ENCODE measurements around the gene SEMA5A. TPM values are rescaled to one million over a fixed set of nuclear protein-coding genes. Genes with fewer than 3 reads are reported as not detected.

The SEMA5A gene
- total and polyA plus RNA-seq, 2 of the 8 experiments (the other 6 are each of a cell fraction or from before 2014, with no cell fraction given), result 5.3 to 8.9 TPM

- FAIRE-seq, result no peak
- WGBS, 2 experiments (ENCODE audit: extremely low coverage in 1 of 2, insufficient coverage in 1 of 2, insufficient read length in 1 of 2, insufficient replicate concordance in 2 of 2, low coverage in 1 of 2, low lambda C conversion rate in 2 of 2, missing lambda C conversion rate in 1 of 2), result 84% methylated on average over 2 of the region's 2 CpGs; no CpG with 5 or more reads in 1 of the 2 experiments
- TF ChIP-seq RXRA (IDR thresholded peaks at IDR 0.05; ENCODE audit: insufficient read depth, low read depth, low read length) (no peak), CREB1 (IDR thresholded peaks at IDR 0.05) (no peak), CTCF (IDR thresholded peaks at IDR 0.05; ENCODE audit: control extremely low read depth in 1 of 3, insufficient read depth in 1 of 3, low read depth in 1 of 3, low read length in 3 of 3) (no peak)
Observed at GRCh38 chr5:9529513-9529912, 16.4 kb downstream of the SEMA5A start.

More at GRCh38 chr5:9529513-9529912, 16.4 kb downstream of the SEMA5A start:
- DNase-seq (ENCODE audit: low read depth in 1 of 2, low spot score in 2 of 2), result no peak
- H4K91ac ChIP-seq (replicated peaks; ENCODE audit: insufficient read length, low read length), result no peak overlapping the region
- no peak overlapping the region for H3K9ac ChIP-seq (replicated peaks in 1 of 4; ENCODE audit: extremely low read depth in 1 of 4, low read depth in 3 of 4, low read length in 3 of 4)
- H3K56ac ChIP-seq (replicated peaks; ENCODE audit: insufficient read length, low read depth, low read length), result no peak overlapping the region
- no peak overlapping the region for H4K8ac ChIP-seq (ENCODE audit: extremely low read depth, insufficient read depth, low read length)
- no peak overlapping the region for H3K4ac ChIP-seq (replicated peaks; ENCODE audit: insufficient read length, low read depth, low read length)
- no peak overlapping the region for H3K14ac ChIP-seq (ENCODE audit: insufficient read length)
- H4K5ac ChIP-seq (ENCODE audit: insufficient read length, low read depth, low read length), result no peak overlapping the region
- H3K36me3 ChIP-seq (ENCODE audit: control insufficient read depth in 2 of 4, insufficient read depth in 4 of 4, low read length in 3 of 4), result no peaks in the 10 kb centered on the region
- H3K23ac ChIP-seq (ENCODE audit: insufficient read length), result no peak overlapping the region
- no peaks in the 10 kb centered on the region for H3K9me3 ChIP-seq (ENCODE audit: insufficient read depth in 2 of 2, low read depth in 1 of 2, low read length in 1 of 2)
- no peak overlapping the region for H3K4me2 ChIP-seq (ENCODE audit: insufficient read depth in 1 of 2, low read depth in 2 of 2, low read length in 2 of 2)
- no peak overlapping the region for H2AK5ac ChIP-seq (ENCODE audit: low read depth, low read length)
- H2BK20ac ChIP-seq (ENCODE audit: low read length), result no peak overlapping the region
- H3K79me1 ChIP-seq (ENCODE audit: low read depth, low read length), result no peaks in the 10 kb centered on the region
- no peak overlapping the region for H2BK15ac ChIP-seq (ENCODE audit: low read length)
- no peak overlapping the region for H3K27ac ChIP-seq (ENCODE audit: low read depth, low read length)
- no peak overlapping the region for H3K4me3 ChIP-seq (ENCODE audit: extremely low read depth in 1 of 4, insufficient read depth in 2 of 4, low read depth in 3 of 4, low read length in 4 of 4)
- H2BK5ac ChIP-seq (ENCODE audit: low read depth, low read length), result no peak overlapping the region
- ChIA-PET POLR2A (ENCODE audit: partially characterized antibody) (no interaction called here), CTCF (ENCODE audit: partially characterized antibody) (interaction anchor here (1.7 kb wide), 1 partner anchor 15 kb away, joined by 5 read pairs; no protein-coding TSS in a partner anchor)
- no peaks in the 10 kb centered on the region for H3K23me2 ChIP-seq (ENCODE audit: low read depth, low read length)
- peaks cover 0 to 1% of the 10 kb centered on the region in 2 experiments for H4K20me1 ChIP-seq (replicated peaks in 1 of 2; ENCODE audit: control insufficient read depth in 1 of 2, insufficient read depth in 2 of 2, low read length in 2 of 2)
- H3K4me1 ChIP-seq (replicated peaks in 1 of 4; ENCODE audit: control insufficient read depth in 3 of 4, insufficient read depth in 4 of 4, low read length in 3 of 4), result peaks cover 0 to 3% (median 0%) of the 10 kb centered on the region in 4 experiments; a peak in 2 of 7 replicates
- H2BK12ac ChIP-seq (ENCODE audit: low read depth, low read length), result no peak overlapping the region
- H3K18ac ChIP-seq (ENCODE audit: extremely low read depth, low read length), result no peak overlapping the region
- H3K27me3 ChIP-seq (replicated peaks in 1 of 4; ENCODE audit: control insufficient read depth in 3 of 4, extremely low read depth in 1 of 4, insufficient read depth in 3 of 4, low read length in 3 of 4), result no peaks in the 10 kb centered on the region
- H2AFZ ChIP-seq (ENCODE audit: low read length), result no peak overlapping the region
- H3K79me2 ChIP-seq (ENCODE audit: control insufficient read depth in 1 of 2, insufficient read depth in 2 of 2, low read length in 2 of 2), result no peaks in the 10 kb centered on the region
- H2BK120ac ChIP-seq (replicated peaks; ENCODE audit: low read depth, low read length), result no peak overlapping the region

All from H1 (cell line).